Nucleus accumbens (tissue), 56 donors: ENCODE measurements around the gene ALG2.
A peak's percentile ranks its signal among the peaks of the same experiment; 100 is the strongest.

Experiments
- DNase-seq, 56 donors: peaks; one replicate each; lab custom pipeline; 2025; lab: John Stamatoyannopoulos, UW

The ALG2 gene

DNA sequence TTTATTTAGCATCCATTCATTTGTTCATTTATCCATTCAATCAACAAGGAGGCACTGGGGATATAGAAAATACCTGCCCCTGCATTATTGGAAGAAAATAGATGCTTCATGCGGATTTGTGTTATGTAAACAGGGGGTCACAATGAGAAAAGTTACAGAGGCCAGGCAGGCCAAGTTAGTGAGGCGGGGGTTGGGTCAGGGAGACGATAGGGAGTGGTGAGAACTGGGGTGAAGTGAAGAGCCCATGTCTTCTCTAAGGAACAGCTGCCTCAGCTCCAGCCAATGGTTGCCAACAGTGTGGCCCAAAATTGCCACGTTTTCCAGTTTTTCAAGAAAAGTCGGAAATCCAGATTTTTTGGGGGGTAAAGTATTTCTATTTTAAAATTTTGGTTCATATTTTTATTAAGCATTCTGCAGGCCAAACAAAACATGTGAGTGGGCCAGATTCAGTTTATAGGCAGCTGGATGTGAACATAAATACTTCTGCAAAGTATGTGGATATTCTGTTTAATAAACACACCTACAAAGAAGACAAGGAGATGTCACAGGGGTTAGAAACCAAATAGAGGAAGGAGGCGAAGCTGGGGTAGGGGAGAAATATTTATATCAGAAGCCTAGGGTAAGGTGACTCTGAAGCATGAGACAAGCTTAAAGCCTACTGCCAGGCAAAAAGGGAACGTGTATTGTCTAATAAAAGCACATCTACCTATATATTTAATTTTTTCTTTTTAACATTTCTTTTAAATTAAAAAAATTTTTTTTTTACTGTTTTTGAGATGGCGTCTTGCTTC lies 44.0 kb downstream of the ALG2 start:
- no peak for DNase-seq

DNA sequence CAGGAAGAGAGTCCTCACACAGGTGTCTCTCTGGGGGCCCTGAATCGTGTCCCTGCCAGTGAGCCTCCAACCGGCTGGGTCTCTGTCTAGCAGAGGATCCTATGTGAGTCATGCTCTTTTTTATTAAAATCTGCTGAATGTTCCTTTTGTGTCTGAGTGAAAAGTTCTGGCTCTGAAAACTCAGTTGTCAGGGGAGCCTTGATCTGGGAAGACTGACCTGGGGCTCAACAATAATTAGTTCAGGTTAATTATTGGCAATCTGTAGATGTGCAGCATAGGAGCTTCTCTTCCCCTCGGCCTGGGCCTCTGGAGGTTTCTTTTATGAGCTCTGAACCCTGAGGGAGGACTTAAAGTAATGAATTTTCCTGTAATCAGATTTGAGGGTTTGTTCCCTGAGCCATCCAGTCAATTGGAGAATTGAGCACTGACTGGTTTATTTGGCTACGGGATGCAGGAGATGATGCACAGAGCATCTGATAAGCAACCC lies 45.2 kb downstream of the ALG2 start:
- DNase-seq: no peak

DNA sequence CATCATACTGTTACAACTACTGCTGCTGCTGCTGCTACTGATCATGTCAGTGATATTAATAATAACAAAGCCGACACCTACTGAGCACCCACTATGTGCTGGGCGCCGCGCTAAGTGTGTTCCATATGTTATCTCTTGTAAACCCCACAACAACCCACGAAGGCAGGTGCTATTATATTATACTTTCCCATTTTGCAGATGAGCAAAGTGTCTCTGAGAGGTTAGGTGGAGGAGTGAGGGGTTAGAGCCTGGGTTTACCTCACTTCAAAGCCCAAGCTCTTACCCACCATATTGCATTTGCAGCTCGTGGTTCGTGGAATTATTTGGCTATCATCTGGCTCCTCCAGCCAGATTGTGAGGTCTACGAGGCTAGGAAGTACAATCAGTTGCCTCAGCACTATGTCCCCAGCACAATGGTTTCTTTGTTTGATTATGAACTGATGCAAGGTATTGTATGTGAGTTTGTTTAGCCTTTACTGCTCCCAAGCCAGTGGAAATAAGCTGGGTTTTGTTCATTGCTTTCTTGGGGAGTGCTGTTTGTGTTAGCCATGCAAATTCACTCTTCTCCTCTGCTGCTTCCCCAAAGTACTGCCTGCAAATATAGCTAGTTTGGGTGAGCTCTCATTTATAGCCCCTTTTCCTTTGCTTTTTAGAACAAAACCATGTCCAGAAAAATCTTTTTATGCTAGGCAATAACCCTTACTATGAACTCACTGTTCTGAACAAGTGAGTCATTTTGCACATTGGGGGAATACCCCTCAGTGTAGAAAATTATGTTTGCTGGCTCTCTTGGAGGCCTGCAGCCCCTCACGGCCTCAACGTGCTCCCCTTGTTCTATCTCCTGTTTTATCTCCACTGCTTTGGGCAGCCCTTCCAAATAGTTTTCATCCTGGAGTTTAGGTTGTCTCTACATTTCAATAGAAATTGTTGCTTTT lies 47.9 kb downstream of the ALG2 start:
- DNase-seq: peak in 3 of 56 donors; percentile 4 to 19 (median 6)

DNA sequence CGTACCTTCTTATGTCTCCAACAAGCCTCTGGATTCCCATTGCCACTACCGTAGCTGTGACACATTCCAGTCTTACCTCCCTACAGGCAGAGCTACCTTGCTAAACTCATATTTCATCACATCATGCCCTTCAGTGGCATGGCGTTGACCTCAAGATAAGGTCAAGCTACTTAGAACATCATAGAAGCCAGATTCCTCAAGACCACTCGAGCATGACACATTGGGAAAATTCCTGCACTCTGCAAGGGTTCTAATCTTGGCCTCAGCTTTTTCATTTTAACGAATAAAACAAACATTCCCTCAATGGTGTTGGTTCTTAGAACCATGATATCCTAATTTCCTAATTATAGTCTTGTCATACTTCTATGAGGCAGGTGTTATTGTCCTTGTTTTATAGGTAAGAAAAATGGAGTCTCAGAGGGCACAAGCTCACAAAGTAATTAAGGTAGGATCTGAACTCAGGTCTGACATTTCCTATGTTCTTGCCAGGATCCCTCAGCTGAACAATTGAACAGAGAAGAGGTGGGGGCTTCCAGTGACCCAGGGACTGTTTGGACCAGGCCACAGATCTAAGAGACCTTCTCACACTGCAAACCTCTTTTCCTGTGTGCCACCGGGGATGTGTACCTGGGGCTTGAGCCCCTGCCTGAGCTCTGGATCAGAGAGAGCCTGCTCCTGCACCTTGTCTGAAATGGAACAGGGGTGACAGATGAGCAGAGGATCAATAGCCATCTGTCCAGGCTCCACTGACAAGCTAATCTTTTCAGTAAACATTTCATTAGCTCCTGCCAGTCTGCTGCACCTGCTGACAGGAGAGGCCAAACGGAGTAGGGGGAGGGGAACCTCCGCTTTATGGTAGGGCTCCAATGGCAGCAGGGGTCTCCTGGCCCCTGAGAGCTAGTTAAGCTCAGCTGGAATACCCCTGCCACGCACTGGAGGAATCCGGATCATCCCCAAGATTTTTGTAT lies 49.3 kb downstream of the ALG2 start:
- DNase-seq: no peak

DNA sequence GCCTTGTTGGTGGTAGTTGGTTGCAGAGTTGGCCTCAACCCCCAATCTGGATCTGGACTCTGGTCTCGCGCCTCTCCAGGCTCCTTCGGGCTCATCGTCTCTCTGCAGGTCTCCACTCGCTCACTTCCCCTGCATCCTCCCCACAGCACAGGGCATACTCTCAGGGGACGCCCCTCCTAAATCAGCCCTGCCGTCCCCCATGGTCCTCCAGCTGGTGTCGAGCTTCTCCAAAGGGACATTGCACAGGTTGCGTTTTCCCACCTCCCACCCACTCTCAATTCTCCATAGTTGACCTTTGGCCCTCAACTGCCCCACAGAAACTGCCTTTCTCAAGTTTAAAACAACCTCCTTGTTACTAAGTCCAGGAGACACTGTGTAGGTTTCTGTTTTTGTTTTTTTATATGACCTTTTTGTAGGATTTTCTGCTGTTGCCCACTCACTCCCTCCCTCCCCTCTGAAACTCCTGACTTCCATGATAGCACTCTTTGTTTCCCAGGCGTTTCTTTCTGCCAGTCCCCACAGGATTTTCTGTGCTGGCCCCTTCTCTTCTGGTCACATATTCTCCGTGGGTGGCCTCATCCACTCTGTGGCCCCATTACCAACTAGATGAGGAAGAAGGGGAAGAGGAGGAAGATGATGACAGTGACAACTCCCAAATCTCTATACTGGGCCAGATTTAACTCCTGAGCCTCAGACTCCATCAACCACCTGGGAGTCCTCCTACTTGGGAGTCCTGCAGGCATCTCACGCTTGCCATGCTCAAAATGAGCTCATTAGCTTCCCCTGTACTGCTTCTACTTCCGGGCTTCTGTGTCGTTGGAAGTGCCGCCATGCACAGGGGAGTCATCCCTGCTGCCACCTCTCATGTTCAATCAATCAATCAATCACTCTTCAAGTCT lies 50.3 kb downstream of the ALG2 start:
- DNase-seq: no peak

DNA sequence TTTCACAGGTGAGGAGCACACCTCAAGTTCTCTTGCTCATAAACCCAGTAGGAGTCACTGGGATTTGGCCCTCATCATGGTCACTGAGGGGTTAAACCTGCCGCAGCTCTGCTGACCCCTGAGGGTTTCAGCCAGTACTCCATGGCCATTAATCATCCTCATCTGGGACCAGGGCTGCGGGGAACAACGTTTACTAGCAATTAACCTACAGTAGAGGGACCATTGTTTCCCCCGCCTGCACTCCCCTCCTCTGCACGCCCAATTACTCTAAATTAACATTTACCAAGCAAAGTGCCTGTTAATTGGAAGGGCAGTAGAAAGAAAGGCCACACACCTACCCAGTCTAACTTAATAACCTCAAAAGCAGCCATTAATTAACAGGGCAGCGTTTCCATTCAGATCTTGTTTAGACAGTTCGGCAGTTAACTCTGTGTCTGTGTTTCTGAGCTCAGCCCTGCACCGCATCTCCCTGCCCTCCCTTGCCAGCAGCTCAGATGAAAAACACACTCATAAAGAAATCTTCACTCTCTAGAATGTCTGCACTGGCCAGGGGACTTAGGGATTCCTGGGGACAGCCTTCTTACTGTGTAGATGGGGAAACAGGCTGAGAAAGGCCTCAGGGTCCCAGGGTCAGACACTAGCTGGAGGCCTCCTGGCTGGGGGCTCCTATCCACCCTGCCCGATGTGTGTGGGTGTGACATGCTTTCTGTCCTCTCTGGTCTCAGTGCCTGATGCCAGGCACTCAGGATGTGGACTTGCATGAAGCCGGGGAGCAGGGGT lies 51.6 kb downstream of the ALG2 start:
- no peak for DNase-seq

DNA sequence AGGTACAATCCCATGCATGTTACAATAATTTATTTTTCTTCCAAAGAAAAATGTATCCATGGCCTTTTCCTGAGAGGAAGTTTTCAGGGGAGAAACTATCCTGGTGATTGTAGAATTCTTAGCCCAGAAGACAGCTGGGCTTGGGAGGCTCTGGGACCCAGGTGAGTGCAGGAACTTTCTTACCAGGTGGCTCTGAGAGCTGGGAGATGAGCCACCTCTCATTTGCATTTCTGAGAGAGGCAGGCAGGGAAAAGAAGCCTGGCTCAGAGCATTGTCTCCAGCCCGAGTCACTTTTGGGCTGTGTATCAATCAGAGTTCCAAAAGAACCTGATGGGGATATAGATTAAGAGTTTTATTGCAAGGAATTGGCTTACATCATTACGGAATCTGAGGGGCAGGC lies 52.7 kb downstream of the ALG2 start:
- no peak for DNase-seq

DNA sequence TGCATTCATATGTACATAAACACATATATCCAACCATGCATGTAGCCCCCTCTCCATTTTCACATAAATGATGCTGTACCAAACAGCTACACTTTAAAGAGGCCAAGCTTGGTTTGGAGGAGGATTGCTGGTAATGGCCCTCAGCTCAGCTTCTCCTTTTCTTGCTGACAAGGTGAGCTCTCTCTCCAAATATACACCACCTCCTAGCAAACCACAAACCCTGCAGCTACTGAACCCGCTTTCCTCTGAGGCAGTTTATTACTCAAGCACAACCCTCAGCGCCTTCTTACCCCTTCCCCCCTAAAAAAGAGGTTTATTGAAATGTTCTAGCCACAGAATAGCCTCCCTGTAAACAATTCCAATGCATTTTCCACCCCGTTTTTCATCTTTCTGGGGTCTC lies 54.0 kb downstream of the ALG2 start:
- no peak for DNase-seq

DNA sequence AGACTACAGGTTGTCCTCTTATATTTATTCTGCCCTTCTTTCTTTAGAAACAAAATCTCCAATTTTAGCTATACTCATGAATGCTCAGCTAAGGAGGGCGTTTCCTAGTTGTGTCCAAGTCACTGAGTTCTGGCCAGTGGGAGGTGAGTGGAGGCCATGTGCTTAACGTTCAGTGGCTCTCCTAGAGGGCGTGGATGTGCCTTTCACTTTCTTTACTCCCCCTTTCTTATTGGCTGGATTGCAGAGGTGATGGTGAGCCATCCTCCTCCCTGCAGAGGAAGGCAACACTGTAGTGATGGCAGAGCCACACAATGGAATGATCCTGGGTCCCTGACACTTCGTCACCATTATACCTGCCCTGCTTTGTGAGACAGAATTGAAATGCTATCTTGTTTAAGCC lies 54.6 kb downstream of the ALG2 start:
- DNase-seq: no peak
